Activated B cell treated with CpG ODN at 0.5 μM for 24 hours (primary cell): Measurements from ENCODE around the gene RBM44. TPM values are rescaled to one million over a fixed set of nuclear protein-coding genes. Genes with fewer than 3 reads are reported as not detected.
"Not testable (repeated sequence)": the region's sequence is repeated elsewhere in the genome, so short reads cannot be mapped to it uniquely, and the experiment has no call there.

Experiments used
- ATAC-seq: fragments of 200-7000 bp; cut with Tn5 transposase; one replicate; pipeline ENCODE4 v1.10.0; 2021; ENCODE audit warnings: low read depth, mild to moderate bottlenecking, moderate library complexity
- CTCF ChIA-PET: fragments of 350-600 bp; sonication (Branson Sonifier 250); formaldehyde crosslinking; loops from one replicate; lab custom pipeline; 2021; ENCODE audit warnings: antibody characterized with exemption; lab: Charles Lee
- POLR2A ChIA-PET: fragments of 350-600 bp; sonication (Branson Sonifier 250); formaldehyde crosslinking; loops from one replicate; lab custom pipeline; 2021; ENCODE audit warnings: antibody characterized with exemption; lab: Charles Lee
- DNase-seq: peaks from one replicate; pipeline ENCODE4 v3.0.0; 2022
- H3K27ac Mint-ChIP-seq: one replicate; pipeline ENCODE4 v1.8.0; 2020; ENCODE audit warnings: mixed read lengths
- H3K27me3 Mint-ChIP-seq: one replicate; pipeline ENCODE4 v1.8.0; 2021; ENCODE audit warnings: mixed read lengths
- H3K36me3 Mint-ChIP-seq: one replicate; pipeline ENCODE4 v1.8.0; 2021; ENCODE audit warnings: low read depth, mixed read lengths
- H3K4me1 Mint-ChIP-seq: one replicate; pipeline ENCODE4 v1.8.0; 2021; ENCODE audit warnings: mixed read lengths
- H3K4me3 Mint-ChIP-seq: one replicate; pipeline ENCODE4 v1.8.0; 2020; ENCODE audit warnings: mild to moderate bottlenecking, mixed read lengths
- H3K9me3 Mint-ChIP-seq: one replicate; pipeline ENCODE4 v1.8.0; 2020; ENCODE audit warnings: mixed read lengths
- CTCF ChIP-seq: fragments of 200-600 bp; IDR thresholded peaks from one replicate; pipeline ENCODE4 v1.8.0; 2022; ENCODE audit warnings: antibody characterized with exemption, mild to moderate bottlenecking
- intact Hi-C: fragments of 100-400 bp; cut with micrococcal nuclease; formaldehyde crosslinking; loops from one replicate; pipeline ENCODE4 v1.15.1; 2024
- total RNA-seq: library from RNA; stranded (reverse); gene quantifications from 2 replicates; pipeline ENCODE4 v1.2.3, GENCODE V29; 2022

RBM44 gene
- total RNA-seq, 1 donor from 2014 or later: 1.3 TPM

- no peak overlapping the region for H3K4me3 Mint-ChIP-seq
- TF ChIP-seq CTCF: no peak
- CTCF ChIA-PET: no interaction called here
- no peaks in the 10 kb centered on the region for H3K36me3 Mint-ChIP-seq
- POLR2A ChIA-PET: no interaction called here
- intact Hi-C loops: no loop called here
- H3K27me3 Mint-ChIP-seq: peaks cover 2% of the 10 kb centered on the region
- no peak overlapping the region for H3K27ac Mint-ChIP-seq
- ATAC-seq (no peak), DNase-seq (no peak)
- H3K4me1 Mint-ChIP-seq: no peaks in the 10 kb centered on the region
- no peaks in the 10 kb centered on the region for H3K9me3 Mint-ChIP-seq
Observed at GRCh38 chr2:237835372-237835771, 36.8 kb downstream of the RBM44 start.

DNA sequence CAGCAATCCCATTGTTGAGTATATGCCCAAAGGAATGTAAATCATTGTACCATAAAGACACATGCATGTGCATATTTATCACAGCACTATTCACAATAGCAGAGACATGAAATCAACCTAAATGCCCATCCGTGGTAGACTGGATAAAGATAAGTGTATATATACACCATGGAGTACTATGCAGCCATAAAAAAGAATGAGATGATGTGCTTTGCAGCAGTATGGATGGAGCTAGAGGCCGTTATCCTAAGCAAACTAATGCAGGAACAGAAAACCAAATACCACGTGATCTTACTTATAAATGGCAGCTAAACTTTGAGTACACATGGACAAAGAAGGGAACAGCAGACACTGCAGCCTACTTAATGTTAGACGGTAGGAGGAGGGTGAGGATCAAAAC lies 42.5 kb downstream of the RBM44 start:
- POLR2A ChIA-PET: no interaction called here
- Mint-ChIP-seq H3K36me3 (no peaks in the 10 kb centered on the region), H3K4me1 (no peaks in the 10 kb centered on the region), H3K27ac (no peak overlapping the region), H3K27me3 (peaks cover 4% of the 10 kb centered on the region), H3K9me3 (peaks cover 6% of the 10 kb centered on the region), H3K4me3 (no peak overlapping the region)
- ATAC-seq: no peak
- DNase-seq: no peak
- intact Hi-C loops: no loop called here
- TF ChIP-seq CTCF: no peak
- CTCF ChIA-PET: no interaction called here

- CTCF ChIA-PET, intact Hi-C loops, ATAC-seq, H3K27me3 Mint-ChIP-seq, H3K4me3 Mint-ChIP-seq, DNase-seq, POLR2A ChIA-PET, H3K36me3 Mint-ChIP-seq, H3K27ac Mint-ChIP-seq, H3K4me1 Mint-ChIP-seq, H3K9me3 Mint-ChIP-seq: not testable (repeated sequence)
Observed at GRCh38 chr2:237848940-237849339, 50.4 kb downstream of the RBM44 start.

- intact Hi-C loops: loop anchor here (10.0 kb wide), 1 partner anchor 931 kb away; no protein-coding TSS in a partner anchor
- Mint-ChIP-seq H3K9me3 (no peaks in the 10 kb centered on the region), H3K27ac (no peak overlapping the region), H3K4me3 (no peak overlapping the region), H3K36me3 (no peaks in the 10 kb centered on the region), H3K27me3 (peaks cover 20% of the 10 kb centered on the region), H3K4me1 (peaks cover 7% of the 10 kb centered on the region)
- ChIA-PET POLR2A (no interaction called here), CTCF (interaction anchor here (0.9 kb wide), 1 partner anchor 51 kb away, joined by 3 read pairs; no protein-coding TSS in a partner anchor)
- ATAC-seq: no peak
- DNase-seq: no peak
- TF ChIP-seq CTCF: no peak
Observed at GRCh38 chr2:237854295-237854694, 55.7 kb downstream of the RBM44 start.

DNA sequence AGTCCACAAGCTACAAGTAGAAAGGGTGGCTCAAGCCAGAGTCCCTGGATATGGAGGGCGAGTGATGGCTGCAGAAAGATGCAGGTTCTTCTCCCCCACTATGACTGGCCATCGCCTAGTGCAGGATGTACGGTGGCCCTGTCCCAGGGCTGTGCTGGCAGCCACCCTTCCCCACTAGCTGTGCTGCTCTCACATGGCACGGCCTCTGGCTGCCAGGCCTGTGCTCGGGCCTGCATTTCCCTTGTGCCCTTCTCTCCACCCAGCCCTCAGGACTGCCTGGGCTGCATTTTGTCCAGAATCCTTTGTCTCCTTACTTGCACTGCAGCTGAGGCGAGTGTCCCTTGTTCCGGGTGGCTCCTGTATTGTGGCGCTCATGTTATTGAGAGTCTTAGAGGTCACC lies 59.2 kb downstream of the RBM44 start:
- ChIA-PET POLR2A (no interaction called here), CTCF (interaction anchor here (1.0 to 1.8 kb wide), 7 partner anchors 41 to 406 kb away, joined by 3 to 19 read pairs (median 5); no protein-coding TSS in a partner anchor)
- Mint-ChIP-seq H3K4me1 (peaks cover 7% of the 10 kb centered on the region), H3K27me3 (peaks cover 45% of the 10 kb centered on the region), H3K4me3 (no peak overlapping the region), H3K9me3 (no peaks in the 10 kb centered on the region), H3K36me3 (no peaks in the 10 kb centered on the region), H3K27ac (no peak overlapping the region)
- ATAC-seq (no peak), DNase-seq (no peak)
- intact Hi-C loops: loop anchor here (1.0 to 10.0 kb wide), 7 partner anchors 41 to 927 kb away; partner anchors contain the start of gene ERFE
- TF ChIP-seq CTCF: no peak
